Astrocyte of the spinal cord (primary cell): ENCODE measurements around the gene OPN3.

Source experiments
- DNase-seq: peaks from one replicate; pipeline ENCODE4 v3.0.0; 2011; ENCODE audit warnings: low read depth, low spot score
- H3K4me3 ChIP-seq: 2 replicates; pipeline ENCODE4 v1.5.1; 2011; ENCODE audit warnings: low read depth, mild to moderate bottlenecking, low read length, moderate library complexity
- in situ Hi-C: cut with HindIII; loops from 2 replicates; pipeline ENCODE4 v1.10.0; 2017; ENCODE audit warnings: low sequenced_read_pairs
- TF ChIP-seq, protein P1 (sequence below): IDR thresholded peaks from 2 replicates; pipeline ENCODE4 v1.5.1; 2012; ENCODE audit warnings: low read depth, mild to moderate bottlenecking, low read length, inconsistent platforms

The OPN3 gene

DNA sequence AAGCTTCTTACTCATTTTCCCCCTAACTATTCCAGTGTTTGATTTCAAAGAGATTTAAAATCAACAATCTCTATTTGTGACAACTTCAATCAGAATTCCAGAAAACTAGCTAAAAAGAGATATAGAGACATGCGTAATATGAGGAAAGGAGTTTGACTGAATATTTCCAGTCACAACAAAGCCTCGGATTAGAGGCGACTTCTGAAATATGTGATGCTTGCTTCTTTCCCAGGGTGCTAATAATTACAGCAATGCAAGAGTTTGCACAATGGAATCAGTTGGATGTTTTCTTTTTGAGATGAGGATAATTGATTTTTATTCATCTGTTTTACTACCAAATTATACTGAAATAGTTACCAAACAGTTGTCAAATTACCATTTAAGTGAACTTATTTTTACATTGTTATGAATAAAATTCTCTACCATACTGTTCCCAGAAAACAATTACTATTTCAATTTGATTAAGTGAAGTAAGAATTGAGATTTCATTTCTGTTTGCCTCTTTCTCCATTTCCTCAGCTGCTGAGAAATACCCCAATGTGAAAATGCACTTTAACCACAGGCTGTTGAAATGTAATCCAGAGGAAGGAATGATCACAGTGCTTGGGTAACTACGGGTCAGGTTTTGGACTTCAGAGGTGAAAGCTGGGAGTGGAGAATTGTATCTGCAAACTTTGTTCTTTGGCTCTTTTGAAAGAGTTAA is 79.9 kb downstream of the OPN3 start:
- in situ Hi-C loops: no loop called here
- H3K4me3 ChIP-seq: no peak overlapping the region
- TF ChIP-seq, protein P1, sequence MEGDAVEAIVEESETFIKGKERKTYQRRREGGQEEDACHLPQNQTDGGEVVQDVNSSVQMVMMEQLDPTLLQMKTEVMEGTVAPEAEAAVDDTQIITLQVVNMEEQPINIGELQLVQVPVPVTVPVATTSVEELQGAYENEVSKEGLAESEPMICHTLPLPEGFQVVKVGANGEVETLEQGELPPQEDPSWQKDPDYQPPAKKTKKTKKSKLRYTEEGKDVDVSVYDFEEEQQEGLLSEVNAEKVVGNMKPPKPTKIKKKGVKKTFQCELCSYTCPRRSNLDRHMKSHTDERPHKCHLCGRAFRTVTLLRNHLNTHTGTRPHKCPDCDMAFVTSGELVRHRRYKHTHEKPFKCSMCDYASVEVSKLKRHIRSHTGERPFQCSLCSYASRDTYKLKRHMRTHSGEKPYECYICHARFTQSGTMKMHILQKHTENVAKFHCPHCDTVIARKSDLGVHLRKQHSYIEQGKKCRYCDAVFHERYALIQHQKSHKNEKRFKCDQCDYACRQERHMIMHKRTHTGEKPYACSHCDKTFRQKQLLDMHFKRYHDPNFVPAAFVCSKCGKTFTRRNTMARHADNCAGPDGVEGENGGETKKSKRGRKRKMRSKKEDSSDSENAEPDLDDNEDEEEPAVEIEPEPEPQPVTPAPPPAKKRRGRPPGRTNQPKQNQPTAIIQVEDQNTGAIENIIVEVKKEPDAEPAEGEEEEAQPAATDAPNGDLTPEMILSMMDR: no peak
- no peak for DNase-seq

DNA sequence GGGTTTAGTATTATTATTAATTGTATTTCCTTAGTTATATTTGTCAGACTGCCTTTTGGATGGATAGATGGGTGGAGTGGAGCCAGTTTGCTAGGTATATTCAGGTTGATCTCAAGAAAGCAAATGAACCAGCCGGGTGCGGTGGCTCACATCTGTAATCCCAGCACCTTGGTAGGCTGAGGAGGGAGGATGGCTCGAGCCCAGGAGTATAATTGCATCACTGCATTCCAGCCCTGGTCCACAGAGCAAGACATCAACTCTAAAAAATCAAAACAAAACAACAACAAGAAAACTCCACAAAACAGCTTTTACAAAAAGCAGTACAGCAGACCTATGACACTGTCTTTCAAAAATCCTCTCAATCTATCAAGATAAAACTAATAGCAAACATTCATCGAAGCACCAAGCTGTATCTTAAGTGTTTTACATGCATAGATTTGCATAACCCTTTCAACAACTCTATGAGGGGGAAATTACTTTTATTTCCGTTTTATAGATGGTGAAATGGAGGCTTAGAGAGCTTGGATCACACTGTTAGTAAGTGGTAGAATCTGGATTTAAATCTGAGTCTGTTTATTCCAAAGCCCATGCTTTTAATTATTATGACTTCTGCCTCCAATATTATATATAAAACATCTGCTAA is 82.5 kb downstream of the OPN3 start:
- DNase-seq: no peak
- in situ Hi-C loops: no loop called here
- TF ChIP-seq, protein P1: no peak
- H3K4me3 ChIP-seq: no peak overlapping the region

DNA sequence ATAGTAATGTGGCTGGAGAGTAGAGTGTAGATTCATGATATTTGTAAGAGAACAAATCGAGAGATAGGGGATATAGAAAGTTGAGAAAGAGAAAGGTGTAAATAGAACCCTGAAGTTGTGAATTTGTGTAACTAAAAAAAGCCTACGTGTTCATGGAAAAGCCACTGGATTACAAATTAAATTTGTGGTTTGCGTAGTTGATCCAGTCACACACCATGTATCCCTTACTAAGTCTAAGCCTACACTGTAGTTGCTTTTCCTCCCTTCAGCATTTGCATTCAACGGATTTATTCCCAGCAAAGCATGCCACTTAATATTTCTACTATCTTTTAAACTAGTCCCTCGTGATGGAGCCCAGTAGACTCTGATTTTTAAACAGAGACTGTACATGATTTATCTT is 83.1 kb downstream of the OPN3 start:
- no peak for DNase-seq
- TF ChIP-seq, protein P1: no peak
- in situ Hi-C loops: no loop called here
- H3K4me3 ChIP-seq: no peak overlapping the region

DNA sequence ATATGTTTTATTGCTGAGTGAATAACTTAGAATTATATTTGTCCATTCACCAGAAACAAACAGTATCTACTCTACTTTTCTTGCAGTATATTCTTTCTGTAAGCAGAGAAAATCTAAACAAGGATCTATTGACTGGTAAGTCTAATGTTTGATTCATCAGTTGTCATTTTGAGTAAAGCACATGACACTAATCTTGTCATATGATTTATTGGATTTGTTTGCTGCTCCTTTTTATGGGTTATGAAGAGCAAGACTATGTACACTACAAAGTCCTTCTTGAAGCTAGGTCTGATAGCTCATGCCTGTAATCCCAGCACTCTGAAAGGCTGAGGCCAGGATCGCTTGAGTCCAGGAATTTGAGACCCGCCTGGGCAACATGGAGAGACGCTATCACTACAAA is 84.6 kb downstream of the OPN3 start:
- TF ChIP-seq, protein P1: no peak
- no peak overlapping the region for H3K4me3 ChIP-seq
- in situ Hi-C loops: no loop called here
- DNase-seq: no peak

DNA sequence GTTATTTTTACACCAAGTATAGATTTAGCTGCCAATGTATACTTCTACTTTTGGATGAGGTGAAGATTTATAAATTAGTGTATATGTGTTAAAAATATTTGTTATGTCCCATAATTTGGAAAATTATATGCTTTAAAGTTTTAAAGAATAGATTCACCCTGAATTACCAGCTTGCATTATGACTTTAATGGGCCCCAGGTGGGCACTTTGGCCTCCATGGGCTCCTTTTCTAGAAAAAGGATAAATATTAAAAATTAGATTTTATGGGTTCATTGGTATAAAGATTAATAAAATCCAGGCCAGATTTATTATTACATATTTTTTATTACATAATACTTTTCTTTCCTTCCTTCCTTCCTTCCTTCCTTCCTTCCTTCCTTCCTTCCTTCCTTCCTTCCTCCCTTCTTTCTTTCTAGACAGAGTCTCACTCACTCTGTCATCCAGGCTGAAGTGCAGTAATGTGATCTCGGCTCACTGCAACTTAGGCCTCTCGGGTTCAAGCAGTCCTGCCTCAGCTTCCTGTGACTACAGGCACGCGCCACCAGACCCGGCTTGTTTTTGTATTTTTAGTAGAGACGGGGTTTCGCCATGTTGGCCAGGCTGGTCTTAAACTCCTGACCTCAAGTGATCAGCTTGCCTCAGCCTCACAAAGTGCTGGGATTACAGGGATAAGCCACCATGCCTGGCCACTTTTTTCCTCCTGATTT is 86.1 kb downstream of the OPN3 start:
- TF ChIP-seq, protein P1: no peak
- H3K4me3 ChIP-seq: no peak overlapping the region
- in situ Hi-C loops: no loop called here
- no peak for DNase-seq

DNA sequence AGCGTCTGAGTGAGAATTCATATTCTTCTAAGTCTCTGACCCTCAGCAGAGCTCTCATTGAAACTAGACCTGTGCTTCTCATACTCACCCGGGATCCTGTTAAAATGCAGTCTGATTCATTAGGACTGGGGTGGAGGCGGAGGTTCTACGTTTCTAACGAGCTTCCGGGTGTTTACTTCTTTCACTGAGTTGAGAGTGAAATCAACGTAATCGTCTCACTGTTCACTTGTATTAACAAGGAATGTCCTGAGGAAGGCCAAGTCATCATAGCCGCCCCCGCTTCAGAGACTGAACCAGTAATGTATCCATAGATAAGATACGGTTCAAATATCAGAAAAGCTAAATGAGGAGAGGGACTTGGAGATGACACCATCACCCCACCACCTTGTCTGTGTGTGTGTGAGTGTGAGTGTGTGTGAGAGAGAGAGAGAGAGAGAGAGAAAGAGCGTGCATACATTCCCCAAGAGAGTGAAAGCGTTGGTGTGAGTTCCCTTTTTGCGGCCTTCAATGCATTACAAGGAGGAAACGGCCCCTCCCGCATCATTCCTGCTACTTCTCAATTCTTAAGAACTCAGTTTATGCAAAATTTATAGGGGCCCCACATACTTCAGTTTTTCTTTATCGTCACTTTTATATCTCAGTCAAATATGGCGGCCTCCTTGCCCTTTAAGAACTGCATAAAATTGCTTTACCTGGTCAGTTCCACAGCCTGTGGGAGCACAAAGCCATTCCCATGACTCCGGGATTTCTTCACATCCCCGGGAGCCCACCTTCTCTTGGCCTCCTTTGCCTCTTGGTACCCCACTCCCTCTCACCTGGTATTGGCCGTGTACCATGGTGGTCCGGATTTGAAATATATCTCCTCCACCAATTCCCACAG is 88.2 kb downstream of the OPN3 start:
- TF ChIP-seq, protein P1: no peak
- in situ Hi-C loops: no loop called here
- H3K4me3 ChIP-seq: no peak overlapping the region
- DNase-seq: no peak
